ENCODE results near the gene MTIF3. TPM values are rescaled to one million over a fixed set of nuclear protein-coding genes. Genes with fewer than 3 reads are reported as not detected.

The MTIF3 gene
- polyA plus RNA-seq, 3 donors, result 61.6 to 135 (median 86.6) TPM

- Histone ChIP-seq H3K4me1 (ENCODE audit: control insufficient read depth in 1 of 2, insufficient read depth in 2 of 2, low read length in 2 of 2) (peaks cover 9 to 12% of the 10 kb centered on the region in 2 donors), H3K4me3 (replicated peaks in 1 of 3; ENCODE audit: low read depth in 2 of 3, low read length in 3 of 3) (no peak overlapping the region), H3K36me3 (replicated peaks in 1 of 2; ENCODE audit: control insufficient read depth in 1 of 2, insufficient read depth in 2 of 2, low read length in 2 of 2) (no peaks in the 10 kb centered on the region), H4K20me1 (ENCODE audit: insufficient read depth, low read length) (no peaks in the 10 kb centered on the region), H2AFZ (ENCODE audit: insufficient read depth, low read depth, low read length, poor library complexity, severe bottlenecking) (no peak overlapping the region), H3K9ac (ENCODE audit: insufficient read depth, low read length, poor library complexity, severe bottlenecking) (no peak overlapping the region), H3K4me2 (replicated peaks; ENCODE audit: extremely low read depth, low read length, poor library complexity, severe bottlenecking) (no peak overlapping the region), H3K27me3 (ENCODE audit: control insufficient read depth in 2 of 2, insufficient read depth in 2 of 2, low read length in 2 of 2) (no peaks in the 10 kb centered on the region), H3K9me3 (replicated peaks in 1 of 2; ENCODE audit: control insufficient read depth in 1 of 2, insufficient read depth in 1 of 2, low read length in 2 of 2) (no peaks in the 10 kb centered on the region), H3K27ac (ENCODE audit: low read depth in 1 of 2, low read length in 2 of 2) (no peak overlapping the region), H3K79me2 (ENCODE audit: insufficient read depth, low read length) (no peaks in the 10 kb centered on the region)
- peak overlapping the region in 1 of 7 donors; percentile 3 for H3K27ac Mint-ChIP-seq
- TF ChIP-seq, protein P1, sequence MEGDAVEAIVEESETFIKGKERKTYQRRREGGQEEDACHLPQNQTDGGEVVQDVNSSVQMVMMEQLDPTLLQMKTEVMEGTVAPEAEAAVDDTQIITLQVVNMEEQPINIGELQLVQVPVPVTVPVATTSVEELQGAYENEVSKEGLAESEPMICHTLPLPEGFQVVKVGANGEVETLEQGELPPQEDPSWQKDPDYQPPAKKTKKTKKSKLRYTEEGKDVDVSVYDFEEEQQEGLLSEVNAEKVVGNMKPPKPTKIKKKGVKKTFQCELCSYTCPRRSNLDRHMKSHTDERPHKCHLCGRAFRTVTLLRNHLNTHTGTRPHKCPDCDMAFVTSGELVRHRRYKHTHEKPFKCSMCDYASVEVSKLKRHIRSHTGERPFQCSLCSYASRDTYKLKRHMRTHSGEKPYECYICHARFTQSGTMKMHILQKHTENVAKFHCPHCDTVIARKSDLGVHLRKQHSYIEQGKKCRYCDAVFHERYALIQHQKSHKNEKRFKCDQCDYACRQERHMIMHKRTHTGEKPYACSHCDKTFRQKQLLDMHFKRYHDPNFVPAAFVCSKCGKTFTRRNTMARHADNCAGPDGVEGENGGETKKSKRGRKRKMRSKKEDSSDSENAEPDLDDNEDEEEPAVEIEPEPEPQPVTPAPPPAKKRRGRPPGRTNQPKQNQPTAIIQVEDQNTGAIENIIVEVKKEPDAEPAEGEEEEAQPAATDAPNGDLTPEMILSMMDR (IDR thresholded peaks at IDR 0.05), result no peak
- 98% methylated on average over 5 of the region's 5 CpGs for WGBS (ENCODE audit: insufficient coverage)
- intact Hi-C loops (cut with micrococcal nuclease), result loop anchor here in 1 of 2 donors (5.0 kb wide), 1 partner anchor 47 kb away; the partner anchor contains the start of gene MTIF3
- H3K9me3 Mint-ChIP-seq, result peaks cover 0 to 3% (median 0%) of the 10 kb centered on the region in 7 donors
- no peaks in the 10 kb centered on the region for H3K36me3 Mint-ChIP-seq
- peaks cover 15% of the 10 kb centered on the region for H3K4me1 Mint-ChIP-seq
- DNase-seq, result no peak
- peaks cover 4 to 9% (median 6%) of the 10 kb centered on the region in 3 donors for H3K27me3 Mint-ChIP-seq (ENCODE audit: low read depth in 3 of 3)
- H3K4me3 Mint-ChIP-seq, result no peak overlapping the region
Measured at GRCh38 chr13:27405546-27406134, 44.7 kb downstream of the MTIF3 start.

GRCh38 chr13:27404680-27405079 lies 45.7 kb downstream of the MTIF3 start:
- H3K9me3 Mint-ChIP-seq, result peaks cover 0 to 4% (median 2%) of the 10 kb centered on the region in 7 donors
- H3K27me3 ChIP-seq (ENCODE audit: control insufficient read depth in 2 of 2, insufficient read depth in 2 of 2, low read length in 2 of 2), result no peaks in the 10 kb centered on the region
- no peaks in the 10 kb centered on the region for H3K36me3 Mint-ChIP-seq
- no peak for DNase-seq
- TF ChIP-seq, protein P1 (IDR thresholded peaks at IDR 0.05), result no peak
- whole genome bisulfite sequencing (ENCODE audit: insufficient coverage), result 60% methylated on average over 16 of the region's 17 CpGs
- no peaks in the 10 kb centered on the region for H3K36me3 ChIP-seq (replicated peaks in 1 of 2; ENCODE audit: control insufficient read depth in 1 of 2, insufficient read depth in 2 of 2, low read length in 2 of 2)
- peaks cover 10 to 14% of the 10 kb centered on the region in 2 donors for H3K4me1 ChIP-seq (ENCODE audit: control insufficient read depth in 1 of 2, insufficient read depth in 2 of 2, low read length in 2 of 2)
- H3K9ac ChIP-seq (ENCODE audit: insufficient read depth, low read length, poor library complexity, severe bottlenecking), result no peak overlapping the region
- H3K79me2 ChIP-seq (ENCODE audit: insufficient read depth, low read length), result no peaks in the 10 kb centered on the region
- H3K27ac ChIP-seq (ENCODE audit: low read depth in 1 of 2, low read length in 2 of 2), result no peak overlapping the region
- intact Hi-C loops (cut with micrococcal nuclease), result loop anchor here in 1 of 2 donors (5.0 kb wide), 1 partner anchor 48 kb away; the partner anchor contains the start of gene MTIF3
- peaks cover 16% of the 10 kb centered on the region for H3K4me1 Mint-ChIP-seq
- H3K4me3 Mint-ChIP-seq, result no peak overlapping the region
- H3K9me3 ChIP-seq (replicated peaks in 1 of 2; ENCODE audit: control insufficient read depth in 1 of 2, insufficient read depth in 1 of 2, low read length in 2 of 2), result no peaks in the 10 kb centered on the region
- no peak overlapping the region for H3K27ac Mint-ChIP-seq
- peaks cover 4 to 9% (median 6%) of the 10 kb centered on the region in 3 donors for H3K27me3 Mint-ChIP-seq (ENCODE audit: low read depth in 3 of 3)
- H4K20me1 ChIP-seq (ENCODE audit: insufficient read depth, low read length), result no peaks in the 10 kb centered on the region
- no peak overlapping the region for H2AFZ ChIP-seq (ENCODE audit: insufficient read depth, low read depth, low read length, poor library complexity, severe bottlenecking)
- H3K4me3 ChIP-seq (replicated peaks in 1 of 3; ENCODE audit: low read depth in 2 of 3, low read length in 3 of 3), result no peak overlapping the region
- H3K4me2 ChIP-seq (replicated peaks; ENCODE audit: extremely low read depth, low read length, poor library complexity, severe bottlenecking), result no peak overlapping the region

Data from CD14-positive monocyte (primary cell).